Endodermal cell (in vitro differentiated cells): ENCODE data around the gene HMOX2. TPM values are rescaled to one million over a fixed set of nuclear protein-coding genes. Genes with fewer than 3 reads are reported as not detected.

ENCODE experiments used
- DNase-seq: peaks from one replicate; pipeline ENCODE4 v3.0.0-alpha.2; 2017
- H3K27ac ChIP-seq: 2 replicates; pipeline ENCODE4 v1.5.1; 2013; ENCODE audit warnings: mild to moderate bottlenecking, low read depth, low read length, moderate library complexity
- H3K27me3 ChIP-seq: 2 replicates; pipeline ENCODE4 v1.6.1; 2013; ENCODE audit warnings: mild to moderate bottlenecking, low read length, moderate library complexity; ENCODE audit not compliant: insufficient read depth, control insufficient read depth, poor library complexity, severe bottlenecking
- H3K36me3 ChIP-seq: 2 replicates; pipeline ENCODE4 v1.7.0; 2013; ENCODE audit warnings: mild to moderate bottlenecking, low read length, moderate library complexity; ENCODE audit not compliant: control insufficient read depth, insufficient read depth
- H3K4me1 ChIP-seq: one replicate; pipeline ENCODE4 v1.7.0; 2013; ENCODE audit warnings: low read length; ENCODE audit not compliant: control insufficient read depth, insufficient read depth
- H3K4me3 ChIP-seq: 2 replicates; pipeline ENCODE4 v1.5.1; 2013; ENCODE audit warnings: mild to moderate bottlenecking, low read length, moderate library complexity
- H3K9ac ChIP-seq: 2 replicates; pipeline ENCODE4 v1.6.1; 2013; ENCODE audit warnings: mild to moderate bottlenecking, low read length, moderate library complexity; ENCODE audit not compliant: poor library complexity, severe bottlenecking; ENCODE audit errors: extremely low read depth
- H3K9me3 ChIP-seq: 2 replicates; pipeline ENCODE4 v1.6.1; 2013; ENCODE audit warnings: mild to moderate bottlenecking, low read length, moderate library complexity; ENCODE audit not compliant: control insufficient read depth
- H3K27ac Mint-ChIP-seq: 2 replicates; pipeline ENCODE4 v1.8.0; 2020; ENCODE audit warnings: mixed read lengths
- H3K27me3 Mint-ChIP-seq: 2 replicates; pipeline ENCODE4 v1.8.0; 2021; ENCODE audit warnings: mild to moderate bottlenecking, mixed read lengths; ENCODE audit not compliant: insufficient read depth
- H3K36me3 Mint-ChIP-seq: 2 replicates; pipeline ENCODE4 v1.8.0; 2020; ENCODE audit warnings: low read depth, mixed read lengths
- H3K4me1 Mint-ChIP-seq: 2 replicates; pipeline ENCODE4 v1.8.0; 2020; ENCODE audit warnings: mixed read lengths
- H3K4me3 Mint-ChIP-seq: 2 replicates; pipeline ENCODE4 v1.8.0; 2020; ENCODE audit warnings: mild to moderate bottlenecking, moderate library complexity, mixed read lengths
- H3K9me3 Mint-ChIP-seq: 2 replicates; pipeline ENCODE4 v1.8.0; 2020; ENCODE audit warnings: mild to moderate bottlenecking, mixed read lengths
- WGBS, 2 experiments: methylation state at CpG; one replicate each; pipeline versions ENCODE4 v1.1.5 to v1.1.7; 2013; ENCODE audit warnings: missing lambda C conversion rate in 2 of 2, mixed read lengths in 1 of 2; ENCODE audit not compliant: insufficient coverage in 1 of 2, insufficient read length in 1 of 2; 5-methylcytosine and 5-hydroxymethylcytosine counted together
- total RNA-seq, 2 donors: library from RNA; stranded (reverse); fragmentation: NEBNext Ultra II Directional in 1 of 2; extraction: Animal tissue kit (Norgen Biotek cat#: 25700) in 1 of 2; gene quantifications; 2 replicates in 1 of 2; 3 replicates in 1 of 2; pipeline ENCODE4 v1.2.1, GENCODE V29; 2021
- TF ChIP-seq, protein P1 (sequence below): fragments of 200-600 bp; sonication (generic); conservative IDR thresholded peaks from 2 replicates; pipeline ENCODE4 v1.5.0; 2021; ENCODE audit warnings: antibody characterized with exemption, mild to moderate bottlenecking

The HMOX2 gene
- total RNA-seq, 2 donors from 2014 or later: 26.3 to 27.7 TPM

DNA sequence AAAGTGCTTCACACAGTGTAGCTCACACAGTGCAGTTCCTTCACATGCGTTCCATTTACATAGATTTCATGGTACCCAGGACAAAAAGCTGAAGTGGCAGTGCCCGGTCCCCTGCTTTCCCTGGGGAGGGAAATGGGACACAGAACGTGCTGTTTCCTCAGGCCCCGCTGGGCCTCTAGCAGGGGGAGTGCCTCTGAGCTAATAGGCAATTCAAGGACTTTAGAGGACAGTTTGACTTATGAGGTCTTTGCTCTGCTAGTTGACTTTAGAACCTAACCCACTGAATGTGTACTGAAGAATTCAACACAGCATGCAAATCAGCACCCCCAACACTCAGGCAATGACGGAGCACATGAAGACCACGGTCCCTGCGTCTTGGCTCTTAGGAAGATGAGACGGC, 55.6 kb downstream of the HMOX2 start:
- Mint-ChIP-seq H3K9me3 (no peaks in the 10 kb centered on the region), H3K27ac (no peak overlapping the region), H3K27me3 (no peaks in the 10 kb centered on the region), H3K4me1 (peaks cover 15% of the 10 kb centered on the region), H3K4me3 (no peak overlapping the region), H3K36me3 (peaks cover 26% of the 10 kb centered on the region)
- H3K4me1 ChIP-seq: no peaks in the 10 kb centered on the region
- no peaks in the 10 kb centered on the region for H3K9me3 ChIP-seq
- H3K4me3 ChIP-seq: no peak overlapping the region
- no peak overlapping the region for H3K27ac ChIP-seq
- no peaks in the 10 kb centered on the region for H3K27me3 ChIP-seq
- no peak for DNase-seq
- H3K36me3 ChIP-seq: peaks cover 28% of the 10 kb centered on the region
- no peak overlapping the region for H3K9ac ChIP-seq
- WGBS, 2 experiments: 85 to 95% methylated on average over 8 of the region's 8 CpGs
- TF ChIP-seq, protein P1, sequence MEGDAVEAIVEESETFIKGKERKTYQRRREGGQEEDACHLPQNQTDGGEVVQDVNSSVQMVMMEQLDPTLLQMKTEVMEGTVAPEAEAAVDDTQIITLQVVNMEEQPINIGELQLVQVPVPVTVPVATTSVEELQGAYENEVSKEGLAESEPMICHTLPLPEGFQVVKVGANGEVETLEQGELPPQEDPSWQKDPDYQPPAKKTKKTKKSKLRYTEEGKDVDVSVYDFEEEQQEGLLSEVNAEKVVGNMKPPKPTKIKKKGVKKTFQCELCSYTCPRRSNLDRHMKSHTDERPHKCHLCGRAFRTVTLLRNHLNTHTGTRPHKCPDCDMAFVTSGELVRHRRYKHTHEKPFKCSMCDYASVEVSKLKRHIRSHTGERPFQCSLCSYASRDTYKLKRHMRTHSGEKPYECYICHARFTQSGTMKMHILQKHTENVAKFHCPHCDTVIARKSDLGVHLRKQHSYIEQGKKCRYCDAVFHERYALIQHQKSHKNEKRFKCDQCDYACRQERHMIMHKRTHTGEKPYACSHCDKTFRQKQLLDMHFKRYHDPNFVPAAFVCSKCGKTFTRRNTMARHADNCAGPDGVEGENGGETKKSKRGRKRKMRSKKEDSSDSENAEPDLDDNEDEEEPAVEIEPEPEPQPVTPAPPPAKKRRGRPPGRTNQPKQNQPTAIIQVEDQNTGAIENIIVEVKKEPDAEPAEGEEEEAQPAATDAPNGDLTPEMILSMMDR: no peak

DNA sequence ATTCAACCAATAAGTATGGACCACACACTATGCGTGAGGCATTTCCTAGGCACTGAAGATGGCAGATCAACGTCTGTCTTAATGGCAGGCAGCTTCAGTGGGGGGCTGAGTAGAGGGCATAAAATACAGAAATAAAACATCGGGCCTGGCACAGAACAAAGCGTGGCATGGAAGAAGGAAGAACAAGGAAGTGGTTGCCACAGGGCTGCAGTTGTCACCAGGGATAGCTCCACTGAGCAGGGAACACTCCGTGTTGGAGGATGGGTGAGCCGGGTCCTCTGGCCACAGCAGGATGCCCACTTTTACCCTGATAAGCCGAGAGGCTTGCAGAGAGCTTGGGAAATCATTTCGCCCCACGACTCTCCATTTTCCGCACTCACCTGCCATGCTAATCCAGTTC, 56.0 kb downstream of the HMOX2 start:
- peaks cover 28% of the 10 kb centered on the region for H3K36me3 ChIP-seq
- Mint-ChIP-seq H3K4me3 (no peak overlapping the region), H3K4me1 (peaks cover 19% of the 10 kb centered on the region), H3K27me3 (no peaks in the 10 kb centered on the region), H3K36me3 (peaks cover 25% of the 10 kb centered on the region), H3K27ac (no peak overlapping the region), H3K9me3 (no peaks in the 10 kb centered on the region)
- no peak overlapping the region for H3K9ac ChIP-seq
- H3K27me3 ChIP-seq: no peaks in the 10 kb centered on the region
- TF ChIP-seq, protein P1: no peak
- no peaks in the 10 kb centered on the region for H3K9me3 ChIP-seq
- no peaks in the 10 kb centered on the region for H3K4me1 ChIP-seq
- no peak overlapping the region for H3K4me3 ChIP-seq
- 96 to 98% methylated on average over 9 to 10 of the region's 10 CpGs for WGBS, 2 experiments
- H3K27ac ChIP-seq: no peak overlapping the region
- DNase-seq: no peak

DNA sequence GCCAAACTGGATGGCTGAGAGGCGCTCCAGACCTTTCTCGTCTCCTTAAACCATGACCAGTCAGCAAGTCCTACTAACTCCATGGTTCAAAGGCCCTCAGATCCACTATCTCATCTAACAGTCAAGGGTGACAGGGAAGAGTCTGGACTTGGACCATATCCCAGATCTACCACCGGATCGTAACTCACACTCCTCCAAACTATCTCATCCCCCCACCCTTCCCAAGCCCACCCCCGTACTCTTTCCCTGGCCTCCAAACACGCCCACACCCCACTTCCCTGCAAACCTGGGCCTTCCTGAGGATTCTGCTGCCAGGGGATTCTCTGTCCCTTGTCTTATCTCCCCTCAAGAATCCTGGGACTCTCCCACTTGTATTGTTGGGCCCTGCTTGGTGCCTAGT, 57.3 kb downstream of the HMOX2 start:
- no peak for DNase-seq
- Histone ChIP-seq H3K27me3 (no peaks in the 10 kb centered on the region), H3K4me1 (no peaks in the 10 kb centered on the region), H3K9me3 (no peaks in the 10 kb centered on the region), H3K9ac (no peak overlapping the region), H3K27ac (no peak overlapping the region), H3K36me3 (peaks cover 28% of the 10 kb centered on the region), H3K4me3 (no peak overlapping the region)
- no peak overlapping the region for H3K4me3 Mint-ChIP-seq
- no peaks in the 10 kb centered on the region for H3K27me3 Mint-ChIP-seq
- H3K9me3 Mint-ChIP-seq: no peaks in the 10 kb centered on the region
- H3K27ac Mint-ChIP-seq: no peak overlapping the region
- TF ChIP-seq, protein P1: no peak
- peaks cover 22% of the 10 kb centered on the region for H3K36me3 Mint-ChIP-seq
- WGBS, 2 experiments: 94 to 100% methylated on average over 2 to 6 of the region's 6 CpGs
- peaks cover 20% of the 10 kb centered on the region for H3K4me1 Mint-ChIP-seq
